ENCODE data around the gene CDK17. TPM values are rescaled to one million over a fixed set of nuclear protein-coding genes. Genes with fewer than 3 reads are reported as not detected.

The CDK17 gene
- total RNA-seq, 1 experiment from 2014 or later, result 25.4 TPM

DNA sequence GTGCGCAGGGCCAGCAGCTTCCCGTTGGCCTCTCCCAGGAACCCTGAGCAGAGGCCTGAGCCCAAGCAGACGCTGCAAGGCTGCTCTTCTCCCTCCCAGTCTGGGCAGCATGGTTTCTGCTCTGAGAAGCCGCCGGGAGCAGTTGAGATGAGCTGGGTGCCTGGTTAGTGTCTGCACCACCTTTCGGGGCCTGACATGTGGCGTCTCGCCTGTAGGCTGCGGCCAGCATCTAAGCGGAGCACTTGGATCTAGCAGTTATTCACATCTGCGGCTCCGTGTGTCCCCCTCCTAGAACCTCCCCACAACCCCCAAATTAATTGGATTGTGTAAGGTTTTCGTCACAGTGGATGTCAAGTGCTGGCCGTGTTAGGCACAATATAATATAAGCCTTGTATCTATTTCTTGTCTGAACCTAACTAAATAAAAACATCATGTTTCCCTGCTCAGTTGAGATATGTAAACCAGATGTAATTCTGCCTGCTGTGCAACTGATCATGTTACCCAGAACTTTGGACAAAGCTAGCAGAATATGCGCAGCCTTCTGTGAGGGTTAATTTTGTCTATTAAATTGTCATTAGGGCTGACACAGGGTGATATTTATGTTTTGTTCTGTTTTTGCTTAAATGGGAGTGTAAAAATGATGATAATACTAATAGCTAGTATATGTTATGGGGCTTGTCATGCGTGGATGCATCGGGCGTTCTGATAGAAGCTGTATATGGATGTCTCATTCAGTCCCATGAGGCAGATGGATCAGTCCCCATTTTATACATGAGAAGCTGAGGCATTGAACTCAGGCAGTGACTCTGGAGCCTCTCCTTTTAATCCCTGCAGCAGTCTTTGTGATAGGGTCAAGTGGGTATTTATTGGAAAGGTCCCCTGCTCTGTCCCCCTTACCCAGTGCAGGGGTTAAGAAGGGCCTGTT, 160.3 kb downstream of the CDK17 start:
- no peak for DNase-seq (ENCODE audit: low spot score)

DNA sequence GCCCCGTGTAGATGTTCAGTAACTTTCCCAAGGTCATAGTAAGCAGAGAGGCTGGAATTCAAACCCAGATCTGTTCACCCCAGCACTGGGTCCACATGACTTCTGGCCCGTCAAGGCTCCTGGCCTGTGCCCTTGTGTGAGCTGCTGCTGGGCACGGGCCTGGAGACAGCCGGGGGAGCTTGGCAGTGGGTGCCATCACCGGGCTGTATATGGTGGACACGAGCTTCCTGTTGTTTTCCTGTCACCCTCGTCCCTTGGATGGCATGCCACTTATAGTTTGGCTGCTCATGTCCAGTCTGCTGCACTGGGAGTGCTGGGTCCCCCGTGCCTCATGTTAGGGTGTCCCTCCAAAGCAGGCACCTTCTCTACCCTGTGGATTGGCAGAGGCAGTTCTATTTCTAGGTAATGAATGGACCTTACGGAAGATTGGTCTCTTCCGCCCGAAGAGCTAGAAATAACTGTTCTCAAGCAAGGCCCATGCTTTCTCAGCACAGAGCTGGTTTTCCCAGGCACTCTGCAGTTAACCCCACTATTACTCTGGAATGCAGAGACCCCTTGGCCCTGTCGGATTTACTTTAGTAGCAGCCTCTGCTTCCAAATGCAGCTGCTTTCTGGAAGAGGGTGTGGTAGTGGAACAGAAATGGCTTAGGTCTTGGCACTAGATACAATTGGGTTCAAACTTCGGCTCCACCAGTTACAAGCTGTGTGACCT, 161.7 kb downstream of the CDK17 start:
- DNase-seq (ENCODE audit: low spot score), result no peak

DNA sequence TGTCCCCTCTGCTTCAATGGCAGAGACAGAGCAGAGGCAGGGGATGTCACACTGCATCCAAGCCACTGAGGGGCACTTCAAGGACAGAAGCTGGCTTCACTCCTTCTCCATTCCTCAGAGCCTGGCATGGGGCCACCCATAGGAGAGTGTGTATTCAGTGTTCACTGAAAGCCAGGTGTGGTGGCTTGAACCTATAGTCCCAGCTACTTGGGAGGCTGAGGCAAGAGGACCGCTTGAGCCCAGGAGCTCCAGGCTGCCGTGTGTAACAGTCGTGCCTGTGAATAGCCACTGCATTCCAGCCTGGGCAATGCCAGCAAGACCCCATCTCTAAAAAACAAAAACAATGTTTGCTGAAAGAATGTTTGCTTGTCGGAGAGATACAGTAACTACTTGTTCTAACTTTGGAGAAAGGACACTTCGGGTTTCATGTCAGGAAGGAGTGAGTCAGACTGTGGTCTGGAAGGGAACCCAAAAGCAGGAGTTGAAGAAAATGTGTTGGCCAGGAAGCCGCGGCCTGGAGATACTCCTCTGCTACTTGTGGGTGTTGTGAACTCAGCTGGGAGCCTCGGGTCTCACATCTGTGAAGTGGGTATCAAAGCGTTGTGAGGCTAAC, 162.7 kb downstream of the CDK17 start:
- DNase-seq (ENCODE audit: low spot score), result peak; percentile 92

DNA sequence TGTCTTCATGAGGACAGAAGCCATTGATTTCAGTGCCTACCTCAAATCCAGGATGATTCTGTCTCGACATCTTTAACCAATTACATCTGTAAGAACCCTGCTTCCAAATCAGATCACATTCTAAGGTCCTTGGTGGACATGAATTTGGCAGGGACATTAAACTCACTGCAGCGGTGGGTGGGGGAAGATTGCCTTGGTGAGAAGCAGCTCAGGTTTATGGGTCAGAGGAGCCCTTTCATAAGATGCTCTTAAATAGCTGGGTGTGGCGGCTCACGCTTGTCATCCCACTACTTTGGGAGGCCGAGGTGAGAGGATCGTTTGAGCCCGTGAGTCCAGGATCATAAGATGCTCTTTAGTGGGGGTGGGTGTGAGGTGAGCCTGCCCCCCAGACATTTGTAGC, 163.2 kb downstream of the CDK17 start:
- no peak for DNase-seq (ENCODE audit: low spot score)

DNA sequence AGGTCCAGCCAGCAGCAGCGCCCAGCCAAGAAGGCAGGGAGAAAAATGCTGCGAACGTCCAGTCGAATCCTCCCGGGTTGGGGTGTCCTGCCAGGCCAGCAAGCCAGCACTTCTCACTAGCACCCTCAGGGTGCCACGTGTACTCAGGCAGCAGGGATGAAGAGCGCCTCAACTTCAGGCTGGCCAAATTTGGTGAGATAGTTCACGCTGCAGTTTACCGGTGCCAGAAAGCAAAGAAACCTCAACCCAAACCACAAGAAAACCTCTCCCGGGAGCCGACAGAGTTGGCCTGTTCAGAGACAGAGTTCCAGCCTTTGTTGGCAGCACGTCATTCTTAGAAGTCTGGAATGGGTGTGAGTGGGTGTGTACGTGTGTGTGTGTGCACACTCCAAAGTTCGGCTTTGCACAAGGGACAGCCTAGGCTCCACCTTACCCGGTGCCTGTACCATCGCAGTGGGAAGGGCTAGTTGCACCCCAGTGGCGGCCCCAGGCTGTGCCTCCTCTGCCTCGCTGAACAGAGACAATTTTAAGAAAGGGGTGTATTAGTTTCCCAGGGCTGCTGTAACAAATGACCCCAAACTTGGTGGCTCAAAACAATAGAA, 163.9 kb downstream of the CDK17 start:
- DNase-seq (ENCODE audit: low spot score), result no peak

DNA sequence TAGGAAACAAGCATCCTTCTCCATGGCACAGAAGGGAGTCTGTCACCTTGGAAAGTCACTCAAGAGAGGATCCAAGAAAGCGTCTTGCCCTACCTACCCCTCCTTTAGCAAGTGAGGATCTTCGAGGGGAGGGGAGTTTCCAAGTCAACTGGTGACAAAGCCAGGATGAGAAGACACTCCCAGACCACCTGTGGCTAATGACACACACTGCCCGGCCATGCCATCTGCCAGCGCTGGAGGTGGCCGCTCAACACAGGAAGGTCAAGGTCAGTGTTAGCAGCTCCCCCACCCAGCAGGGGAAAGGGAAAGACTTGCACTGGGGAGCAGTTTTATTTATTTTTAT, 164.8 kb downstream of the CDK17 start:
- no peak for DNase-seq (ENCODE audit: low spot score)

DNA sequence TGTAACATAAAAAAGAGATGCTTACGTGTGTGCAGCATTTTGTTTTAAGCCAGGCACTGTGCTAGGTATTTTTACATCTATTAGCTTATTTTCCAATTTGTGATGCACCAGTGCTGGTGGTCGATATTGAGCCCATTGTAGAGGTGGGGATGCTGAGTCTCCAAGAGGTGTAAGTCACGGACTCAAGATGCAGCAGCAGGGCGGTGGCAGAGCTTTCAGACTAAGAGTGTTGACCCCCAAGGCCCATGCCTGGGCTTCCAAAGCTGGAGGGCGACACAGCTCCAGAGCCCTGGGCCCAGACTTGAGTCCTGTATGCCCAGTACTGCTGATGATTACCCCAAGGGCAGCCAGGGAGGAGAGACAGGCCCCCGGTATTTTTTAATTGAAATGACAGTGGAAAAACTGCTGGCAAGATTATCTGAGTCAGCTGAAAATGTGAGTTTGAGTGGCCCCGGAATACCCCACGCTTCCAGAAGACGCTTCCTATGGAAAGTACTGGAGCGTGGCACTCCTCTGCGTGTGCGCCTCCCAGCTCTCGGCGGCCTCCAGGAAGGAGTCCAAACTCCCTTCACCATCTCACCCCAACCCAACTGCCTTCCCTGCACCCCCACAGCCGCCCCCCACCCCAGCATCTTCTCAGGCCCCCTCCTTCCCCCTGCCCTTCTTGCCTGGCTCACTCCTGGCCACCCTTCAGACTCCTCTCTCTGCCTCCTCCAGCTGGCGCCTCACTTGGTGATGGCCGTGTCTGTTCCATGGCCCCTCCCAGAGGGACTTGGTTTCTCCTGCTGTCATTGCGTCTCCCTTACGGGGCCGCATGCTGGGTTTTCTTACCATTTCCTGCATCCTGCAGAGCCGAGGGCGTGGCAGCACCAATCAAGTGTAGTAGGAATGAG, 165.4 kb downstream of the CDK17 start:
- no peak for DNase-seq (ENCODE audit: low spot score)

DNA sequence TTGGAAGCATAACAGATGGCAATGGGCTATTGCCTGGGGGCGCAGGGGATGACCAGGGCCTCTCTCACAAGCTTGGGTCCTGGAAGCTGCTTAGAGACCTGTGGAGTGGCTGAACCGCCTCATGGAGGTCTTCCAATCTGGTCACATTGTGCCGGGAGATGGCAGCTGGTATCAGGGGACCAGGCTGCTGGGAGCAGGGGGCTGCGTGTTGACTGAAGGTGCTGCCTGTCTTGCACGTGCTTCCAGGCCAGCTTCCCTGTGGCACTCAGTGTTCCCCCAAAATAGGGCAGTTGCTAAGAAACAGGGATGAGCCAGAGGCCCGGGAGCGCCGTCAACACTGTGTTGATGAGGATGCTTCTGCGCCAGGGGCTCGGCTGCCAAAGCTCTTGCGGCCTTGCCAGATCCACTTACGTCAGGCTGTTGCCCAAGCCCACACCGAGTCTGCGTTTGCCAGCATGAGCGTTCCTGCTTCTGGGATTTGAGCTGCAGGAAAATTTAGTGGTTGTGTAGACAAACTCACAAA, 166.2 kb downstream of the CDK17 start:
- no peak for DNase-seq (ENCODE audit: low spot score)

DNA sequence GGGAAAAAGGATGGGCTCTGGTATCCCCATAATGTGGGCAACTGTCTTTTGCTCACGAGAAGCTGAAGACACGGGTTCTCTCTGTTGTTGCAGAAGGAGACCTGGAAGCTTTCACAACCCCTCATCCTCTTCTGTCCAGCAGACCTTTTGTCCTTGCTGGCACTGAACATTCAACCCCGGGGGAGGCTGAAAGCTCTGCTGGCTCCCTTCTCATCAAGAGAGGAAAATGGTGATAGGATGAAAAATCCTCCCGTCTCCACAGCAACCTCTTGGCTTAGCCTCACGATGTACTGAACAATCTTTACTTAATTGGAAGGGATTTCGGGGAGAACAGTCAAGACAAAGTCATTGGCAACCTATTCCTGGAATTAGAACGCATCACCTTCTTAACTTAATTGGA, 167.1 kb downstream of the CDK17 start:
- no peak for DNase-seq (ENCODE audit: low spot score)

DNA sequence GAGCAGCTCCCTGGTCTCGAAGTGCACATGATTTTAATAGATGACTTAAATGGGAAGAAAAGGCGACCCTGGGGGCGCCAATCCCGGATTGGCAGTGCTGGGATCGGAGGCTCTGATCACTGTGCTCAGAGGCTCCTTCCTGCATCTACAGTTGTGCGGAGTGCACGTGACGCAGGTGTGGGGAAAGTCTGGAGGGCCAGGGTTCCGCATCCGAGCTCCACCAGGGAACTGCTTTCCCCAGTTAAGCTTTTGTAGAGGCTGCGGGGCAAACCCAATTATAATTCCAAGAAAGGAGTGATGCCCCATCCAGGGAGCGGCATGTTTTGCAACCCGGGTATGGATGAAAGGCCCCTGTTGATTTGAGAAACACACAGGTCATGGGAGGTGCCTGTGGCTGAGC, 169.6 kb downstream of the CDK17 start:
- no peak for DNase-seq (ENCODE audit: low spot score)

DNA sequence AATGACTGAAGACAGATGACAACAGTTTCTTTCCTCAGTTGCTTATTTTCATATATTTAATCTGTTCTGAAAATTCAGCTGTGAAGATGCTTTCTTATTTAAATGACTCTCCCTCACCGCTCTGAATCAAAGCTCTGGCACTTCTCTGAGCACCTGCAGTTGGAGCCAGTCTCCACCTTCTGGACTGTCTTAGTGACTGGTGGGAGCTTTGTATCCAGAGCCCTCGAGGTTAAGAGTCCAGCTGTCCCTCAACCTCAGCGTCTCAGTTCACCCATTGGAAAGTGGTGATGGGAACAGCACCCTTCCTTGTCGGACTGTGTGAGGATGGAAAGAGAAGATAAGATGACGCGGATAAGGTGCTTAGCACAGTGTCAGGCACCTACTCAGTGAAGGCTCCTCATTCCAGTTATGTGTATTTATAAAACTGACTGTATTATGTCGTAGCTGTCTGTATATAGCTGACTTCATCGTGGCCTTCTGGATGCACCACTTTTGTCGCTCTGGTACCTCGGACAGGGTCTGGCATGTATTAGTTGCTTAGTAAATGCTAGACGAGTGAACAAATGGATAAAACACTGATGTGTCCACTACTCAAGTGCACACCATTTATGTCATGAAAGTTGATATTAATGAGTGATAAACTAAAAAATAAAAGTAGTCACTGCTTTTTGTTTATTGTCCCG, 171.5 kb downstream of the CDK17 start:
- DNase-seq (ENCODE audit: low spot score), result no peak

Other genes with a start within 250 kb of the CDK17 start
- gene ELK3, start 206.1 kb downstream of the CDK17 start, total RNA-seq (2014; rRNA removed; shearing (Covaris generic)), result 15.1 and 17.8 TPM in 2 replicates
- 0.64 and 1.8 TPM in 2 replicates for gene CFAP54, start 89.1 kb upstream of the CDK17 start, total RNA-seq (2014; rRNA removed; shearing (Covaris generic))

All from H4 (cell line).